ENCODE measurements around the gene USP1. TPM values are rescaled to one million over a fixed set of nuclear protein-coding genes. Genes with fewer than 3 reads are reported as not detected.

Gene USP1
- total RNA-seq, 1 experiment from 2014 or later: 49.8 TPM

GRCh38 chr1:62436039-62436465, 797 bp upstream of the USP1 start:
- Mint-ChIP-seq H3K9me3 (ENCODE audit: low read depth, unreplicated experiment) (peaks cover 2% of the 10 kb centered on the region), H3K27ac (ENCODE audit: unreplicated experiment) (peak overlapping the region; percentile 55), H3K4me3 (ENCODE audit: low read depth, unreplicated experiment) (peak overlapping the region; percentile 70), H3K4me1 (ENCODE audit: low read depth, unreplicated experiment) (peaks cover 20% of the 10 kb centered on the region), H3K36me3 (ENCODE audit: insufficient read depth, unreplicated experiment) (peaks cover 47% of the 10 kb centered on the region), H3K27me3 (ENCODE audit: unreplicated experiment) (peaks cover 8% of the 10 kb centered on the region)
- BruUV-seq (replicated peaks): no TSS peak
- intact Hi-C loops (cut with micrococcal nuclease; ENCODE audit: unreplicated experiment): no loop called here
- peak; percentile 97 for DNase-seq
- CTCF ChIA-PET: interaction anchor here (0.7 kb wide), 1 partner anchor 1194 kb away, joined by 3 read pairs; no protein-coding TSS in a partner anchor
- TF ChIP-seq CTCF (IDR thresholded peaks at IDR 0.05; ENCODE audit: unreplicated experiment): no peak

- H3K4me3 Mint-ChIP-seq (ENCODE audit: low read depth, unreplicated experiment): peak overlapping the region; percentile 70
- H3K9me3 Mint-ChIP-seq (ENCODE audit: low read depth, unreplicated experiment): peaks cover 2% of the 10 kb centered on the region
- no peak for TF ChIP-seq CTCF (IDR thresholded peaks at IDR 0.05; ENCODE audit: unreplicated experiment)
- H3K27me3 Mint-ChIP-seq (ENCODE audit: unreplicated experiment): no peaks in the 10 kb centered on the region
- CTCF ChIA-PET: interaction anchor here (0.6 kb wide), 1 partner anchor 108 kb away, joined by 5 read pairs; no protein-coding TSS in a partner anchor
- peak overlapping the region; percentile 84 for H3K27ac Mint-ChIP-seq (ENCODE audit: unreplicated experiment)
- no peak for DNase-seq
- intact Hi-C loops (cut with micrococcal nuclease; ENCODE audit: unreplicated experiment): no loop called here
- H3K36me3 Mint-ChIP-seq (ENCODE audit: insufficient read depth, unreplicated experiment): peaks cover 59% of the 10 kb centered on the region
- BruUV-seq (replicated peaks): no TSS peak
- peaks cover 31% of the 10 kb centered on the region for H3K4me1 Mint-ChIP-seq (ENCODE audit: low read depth, unreplicated experiment)
These were observed 558 bp downstream of the USP1 start for GRCh38 chr1:62437273-62437940.

- no TSS peak for BruUV-seq (replicated peaks)
- Mint-ChIP-seq H3K4me3 (ENCODE audit: low read depth, unreplicated experiment) (peak overlapping the region; percentile 70), H3K4me1 (ENCODE audit: low read depth, unreplicated experiment) (peaks cover 31% of the 10 kb centered on the region), H3K36me3 (ENCODE audit: insufficient read depth, unreplicated experiment) (peaks cover 59% of the 10 kb centered on the region), H3K27me3 (ENCODE audit: unreplicated experiment) (no peaks in the 10 kb centered on the region), H3K27ac (ENCODE audit: unreplicated experiment) (peak overlapping the region; percentile 84), H3K9me3 (ENCODE audit: low read depth, unreplicated experiment) (peaks cover 2% of the 10 kb centered on the region)
- CTCF ChIA-PET: interaction anchor here (0.6 kb wide), 2 partner anchors 109 to 263 kb away, joined by 3 to 5 read pairs; no protein-coding TSS in a partner anchor
- no peak for TF ChIP-seq CTCF (IDR thresholded peaks at IDR 0.05; ENCODE audit: unreplicated experiment)
- intact Hi-C loops (cut with micrococcal nuclease; ENCODE audit: unreplicated experiment): no loop called here
- DNase-seq: no peak
These were observed 1.3 kb downstream of the USP1 start for GRCh38 chr1:62438163-62438562.

- CTCF ChIA-PET: interaction anchor here (0.6 kb wide), 1 partner anchor 1027 kb away, joined by 5 read pairs; no protein-coding TSS in a partner anchor
- no TSS peak for BruUV-seq (replicated peaks)
- peak overlapping the region; percentile 70 for H3K4me3 Mint-ChIP-seq (ENCODE audit: low read depth, unreplicated experiment)
These were observed 3.0 kb downstream of the USP1 start for GRCh38 chr1:62439652-62440371.

More at GRCh38 chr1:62439652-62440371, 3.0 kb downstream of the USP1 start:
- Mint-ChIP-seq H3K27ac (ENCODE audit: unreplicated experiment) (peak overlapping the region; percentile 43), H3K36me3 (ENCODE audit: insufficient read depth, unreplicated experiment) (peaks cover 64% of the 10 kb centered on the region), H3K27me3 (ENCODE audit: unreplicated experiment) (no peaks in the 10 kb centered on the region), H3K9me3 (ENCODE audit: low read depth, unreplicated experiment) (peaks cover 2% of the 10 kb centered on the region), H3K4me1 (ENCODE audit: low read depth, unreplicated experiment) (peaks cover 31% of the 10 kb centered on the region)
- TF ChIP-seq CTCF (IDR thresholded peaks at IDR 0.05; ENCODE audit: unreplicated experiment): no peak
- intact Hi-C loops (cut with micrococcal nuclease; ENCODE audit: unreplicated experiment): no loop called here
- DNase-seq: no peak
